ENCODE measurements around the gene NUDT14.

Gene NUDT14

DNA sequence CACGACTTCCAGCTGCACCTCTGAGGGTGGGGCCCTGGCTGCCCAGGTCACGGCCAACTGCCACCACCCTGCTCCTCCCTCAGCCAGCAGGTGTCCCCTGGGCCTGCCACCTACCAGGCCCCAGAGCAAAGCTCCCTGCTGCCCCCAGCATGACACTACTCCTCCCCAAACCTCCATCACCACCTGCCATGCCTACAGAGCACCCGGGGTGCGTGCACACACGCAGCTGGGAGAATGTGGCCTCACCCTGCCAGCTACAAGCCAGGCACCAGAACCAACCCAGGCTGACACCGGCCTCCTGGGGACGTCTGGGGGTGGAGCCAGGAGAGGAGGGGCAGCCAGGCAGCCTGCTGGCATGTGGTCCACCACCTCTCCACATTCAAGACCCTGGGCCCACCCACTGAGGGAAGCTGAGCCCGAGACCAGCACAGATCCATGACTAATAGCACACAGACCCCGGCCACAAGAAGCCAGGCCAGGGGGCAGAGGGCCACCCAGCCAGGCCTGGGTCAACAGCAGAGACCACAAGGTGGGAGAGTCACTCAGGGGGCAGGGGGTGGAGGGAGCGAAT, 15.9 kb downstream of the NUDT14 start:
- DNase-seq: no peak
- H3K4me3 ChIP-seq (ENCODE audit: low read depth, low read length): no peak overlapping the region
- no peak overlapping the region for H2BK12ac ChIP-seq (ENCODE audit: low read length)
- H4K12ac ChIP-seq (ENCODE audit: low read depth, low read length): no peak overlapping the region
- H3K14ac ChIP-seq (ENCODE audit: low read length): no peak overlapping the region
- no peak overlapping the region for H2BK120ac ChIP-seq (ENCODE audit: insufficient read depth, low read length, poor library complexity)
- no CpG with 5 or more reads among the region's 10 CpGs for WGBS (ENCODE audit: extremely low coverage, insufficient coverage, insufficient read length)
- no peak overlapping the region for H3K18ac ChIP-seq (ENCODE audit: low read length)
- no peaks in the 10 kb centered on the region for H3K36me3 ChIP-seq (ENCODE audit: control insufficient read depth in 1 of 2, insufficient read depth in 2 of 2, low read length in 2 of 2)
- H3K23ac ChIP-seq (ENCODE audit: low read length): no peak overlapping the region
- no peak overlapping the region for H3K9ac ChIP-seq (ENCODE audit: low read length)
- H3K9me3 ChIP-seq (ENCODE audit: insufficient read depth, low read depth, low read length): peaks cover 11% of the 10 kb centered on the region
- H3K79me1 ChIP-seq (ENCODE audit: low read length): no peaks in the 10 kb centered on the region
- H3K4me1 ChIP-seq (ENCODE audit: control insufficient read depth in 1 of 2, insufficient read depth in 2 of 2, low read length in 2 of 2): peaks cover 7 to 8% of the 10 kb centered on the region in 2 experiments
- no peak overlapping the region for H3K4ac ChIP-seq (ENCODE audit: low read depth, low read length)
- H2AFZ ChIP-seq (ENCODE audit: insufficient read depth, low read length, poor library complexity): no peak overlapping the region
- H3K4me2 ChIP-seq (ENCODE audit: low read length): no peak overlapping the region
- H3K27ac ChIP-seq (ENCODE audit: low read depth, low read length): no peak overlapping the region
- no peak overlapping the region for H4K91ac ChIP-seq (ENCODE audit: low read depth, low read length)
- peaks cover 26% of the 10 kb centered on the region for H3K27me3 ChIP-seq (ENCODE audit: insufficient read depth, low read length)
- no peak overlapping the region for H2BK5ac ChIP-seq (ENCODE audit: low read depth, low read length, poor library complexity)
- H4K8ac ChIP-seq (ENCODE audit: low read depth, low read length): no peak overlapping the region
- H3K79me2 ChIP-seq (ENCODE audit: control insufficient read depth, insufficient read depth, low read length, poor library complexity): no peaks in the 10 kb centered on the region
- H2AK5ac ChIP-seq (ENCODE audit: low read length): no peak overlapping the region

GRCh38 chr14:105163040-105163742, 17.9 kb downstream of the NUDT14 start:
- Histone ChIP-seq H3K23ac (ENCODE audit: low read length) (no peak overlapping the region), H3K79me1 (ENCODE audit: low read length) (no peaks in the 10 kb centered on the region), H3K4me2 (ENCODE audit: low read length) (no peak overlapping the region), H2BK120ac (ENCODE audit: insufficient read depth, low read length, poor library complexity) (no peak overlapping the region), H3K36me3 (ENCODE audit: control insufficient read depth in 1 of 2, insufficient read depth in 2 of 2, low read length in 2 of 2) (no peaks in the 10 kb centered on the region), H3K4me1 (ENCODE audit: control insufficient read depth in 1 of 2, insufficient read depth in 2 of 2, low read length in 2 of 2) (peaks cover 5% of the 10 kb centered on the region in 2 experiments), H4K8ac (ENCODE audit: low read depth, low read length) (no peak overlapping the region), H2BK12ac (ENCODE audit: low read length) (no peak overlapping the region), H4K12ac (ENCODE audit: low read depth, low read length) (no peak overlapping the region), H3K4ac (ENCODE audit: low read depth, low read length) (no peak overlapping the region), H3K79me2 (ENCODE audit: control insufficient read depth, insufficient read depth, low read length, poor library complexity) (no peaks in the 10 kb centered on the region), H3K27ac (ENCODE audit: low read depth, low read length) (no peak overlapping the region), H2BK5ac (ENCODE audit: low read depth, low read length, poor library complexity) (no peak overlapping the region), H3K18ac (ENCODE audit: low read length) (no peak overlapping the region), H3K4me3 (ENCODE audit: low read depth, low read length) (no peak overlapping the region), H2AFZ (ENCODE audit: insufficient read depth, low read length, poor library complexity) (no peak overlapping the region), H2AK5ac (ENCODE audit: low read length) (no peak overlapping the region), H3K27me3 (ENCODE audit: insufficient read depth, low read length) (peaks cover 12% of the 10 kb centered on the region), H3K9me3 (ENCODE audit: insufficient read depth, low read depth, low read length) (peaks cover 11% of the 10 kb centered on the region), H4K91ac (ENCODE audit: low read depth, low read length) (no peak overlapping the region), H3K14ac (ENCODE audit: low read length) (no peak overlapping the region), H3K9ac (ENCODE audit: low read length) (no peak overlapping the region)
- DNase-seq: peak in 1 of 2 donors; percentile 12
- no CpG with 5 or more reads among the region's 18 CpGs for WGBS (ENCODE audit: extremely low coverage, insufficient coverage, insufficient read length)

DNA sequence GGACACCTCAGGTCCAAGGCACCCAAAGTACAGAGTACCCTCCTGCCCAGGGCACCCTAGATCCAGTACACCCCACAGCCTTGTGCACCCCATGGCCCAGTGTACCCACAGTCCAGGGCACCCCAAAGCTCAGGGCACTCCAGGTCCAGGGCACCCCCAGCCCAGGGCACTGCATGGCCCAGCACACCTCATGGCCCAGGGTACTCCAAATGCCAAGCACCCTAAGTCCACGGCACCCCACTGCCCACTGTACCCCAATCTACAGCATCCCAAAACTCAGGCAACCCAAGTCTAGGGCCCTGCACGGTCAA, 18.5 kb downstream of the NUDT14 start:
- H3K79me1 ChIP-seq (ENCODE audit: low read length): no peaks in the 10 kb centered on the region
- no peak overlapping the region for H3K14ac ChIP-seq (ENCODE audit: low read length)
- no peak overlapping the region for H4K8ac ChIP-seq (ENCODE audit: low read depth, low read length)
- no peak overlapping the region for H3K4me3 ChIP-seq (ENCODE audit: low read depth, low read length)
- DNase-seq: no peak
- no peak overlapping the region for H4K91ac ChIP-seq (ENCODE audit: low read depth, low read length)
- no peak overlapping the region for H2BK120ac ChIP-seq (ENCODE audit: insufficient read depth, low read length, poor library complexity)
- no peak overlapping the region for H2BK5ac ChIP-seq (ENCODE audit: low read depth, low read length, poor library complexity)
- no CpG with 5 or more reads among the region's 2 CpGs for WGBS (ENCODE audit: extremely low coverage, insufficient coverage, insufficient read length)
- no peak overlapping the region for H3K4ac ChIP-seq (ENCODE audit: low read depth, low read length)
- H3K18ac ChIP-seq (ENCODE audit: low read length): no peak overlapping the region
- H3K27ac ChIP-seq (ENCODE audit: low read depth, low read length): no peak overlapping the region
- no peak overlapping the region for H2BK12ac ChIP-seq (ENCODE audit: low read length)
- no peak overlapping the region for H2AK5ac ChIP-seq (ENCODE audit: low read length)
- no peak overlapping the region for H3K9ac ChIP-seq (ENCODE audit: low read length)
- H3K9me3 ChIP-seq (ENCODE audit: insufficient read depth, low read depth, low read length): peaks cover 11% of the 10 kb centered on the region
- H3K4me2 ChIP-seq (ENCODE audit: low read length): no peak overlapping the region
- peaks cover 10% of the 10 kb centered on the region for H3K27me3 ChIP-seq (ENCODE audit: insufficient read depth, low read length)
- H3K79me2 ChIP-seq (ENCODE audit: control insufficient read depth, insufficient read depth, low read length, poor library complexity): no peaks in the 10 kb centered on the region
- H3K23ac ChIP-seq (ENCODE audit: low read length): no peak overlapping the region
- H3K36me3 ChIP-seq (ENCODE audit: control insufficient read depth in 1 of 2, insufficient read depth in 2 of 2, low read length in 2 of 2): no peaks in the 10 kb centered on the region
- H3K4me1 ChIP-seq (ENCODE audit: control insufficient read depth in 1 of 2, insufficient read depth in 2 of 2, low read length in 2 of 2): peaks cover 2% of the 10 kb centered on the region in 2 experiments
- H2AFZ ChIP-seq (ENCODE audit: insufficient read depth, low read length, poor library complexity): no peak overlapping the region
- H4K12ac ChIP-seq (ENCODE audit: low read depth, low read length): no peak overlapping the region

DNA sequence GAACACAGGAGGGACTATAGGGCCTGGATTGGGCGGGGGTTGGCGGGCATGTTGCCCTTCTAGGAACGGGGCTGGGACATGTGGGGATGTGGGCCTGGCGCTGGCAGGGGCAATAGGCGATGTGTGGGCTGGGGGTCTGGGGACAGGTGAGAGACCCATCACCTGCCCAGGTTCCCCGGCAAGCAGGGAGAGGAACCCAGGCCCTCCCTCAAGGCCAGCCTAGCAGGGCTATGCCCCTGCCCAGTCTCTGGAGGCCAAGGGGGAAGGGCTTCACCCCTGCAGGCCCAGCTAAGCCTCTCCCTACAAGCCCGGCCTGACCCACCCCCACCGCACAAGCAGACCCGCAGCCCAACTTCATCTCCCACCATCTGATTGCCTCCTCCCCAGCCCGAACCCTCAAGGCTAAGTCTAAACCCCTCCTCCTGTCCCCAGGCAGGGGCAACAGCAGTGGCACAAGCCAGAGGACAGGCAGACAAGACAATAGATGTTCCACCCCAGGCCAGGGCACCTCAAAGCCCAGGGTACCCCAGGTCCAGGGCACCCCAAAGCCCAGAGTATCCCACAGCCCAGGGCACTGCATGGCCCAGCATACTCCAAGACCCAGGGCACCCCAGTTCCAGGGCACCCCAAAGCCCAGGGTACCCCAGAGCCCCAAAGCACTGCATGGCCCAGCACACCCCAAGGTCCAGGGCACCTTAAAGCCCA, 19.0 kb downstream of the NUDT14 start:
- peak in 1 of 2 donors; percentile 11 for DNase-seq
- H2BK120ac ChIP-seq (ENCODE audit: insufficient read depth, low read length, poor library complexity): no peak overlapping the region
- H3K4me1 ChIP-seq (ENCODE audit: control insufficient read depth in 1 of 2, insufficient read depth in 2 of 2, low read length in 2 of 2): no peaks in the 10 kb centered on the region
- no peaks in the 10 kb centered on the region for H3K79me1 ChIP-seq (ENCODE audit: low read length)
- H3K9me3 ChIP-seq (ENCODE audit: insufficient read depth, low read depth, low read length): peaks cover 13% of the 10 kb centered on the region
- no peak overlapping the region for H2AFZ ChIP-seq (ENCODE audit: insufficient read depth, low read length, poor library complexity)
- peaks cover 5% of the 10 kb centered on the region for H3K27me3 ChIP-seq (ENCODE audit: insufficient read depth, low read length)
- H3K79me2 ChIP-seq (ENCODE audit: control insufficient read depth, insufficient read depth, low read length, poor library complexity): no peaks in the 10 kb centered on the region
- no peak overlapping the region for H3K9ac ChIP-seq (ENCODE audit: low read length)
- no peak overlapping the region for H3K27ac ChIP-seq (ENCODE audit: low read depth, low read length)
- H2BK5ac ChIP-seq (ENCODE audit: low read depth, low read length, poor library complexity): no peak overlapping the region
- no peak overlapping the region for H4K91ac ChIP-seq (ENCODE audit: low read depth, low read length)
- no peak overlapping the region for H3K23ac ChIP-seq (ENCODE audit: low read length)
- no peak overlapping the region for H3K4me3 ChIP-seq (ENCODE audit: low read depth, low read length)
- H4K12ac ChIP-seq (ENCODE audit: low read depth, low read length): no peak overlapping the region
- no peak overlapping the region for H2AK5ac ChIP-seq (ENCODE audit: low read length)
- H3K4ac ChIP-seq (ENCODE audit: low read depth, low read length): no peak overlapping the region
- H3K18ac ChIP-seq (ENCODE audit: low read length): no peak overlapping the region
- H4K8ac ChIP-seq (ENCODE audit: low read depth, low read length): no peak overlapping the region
- H3K4me2 ChIP-seq (ENCODE audit: low read length): no peak overlapping the region
- no peak overlapping the region for H3K14ac ChIP-seq (ENCODE audit: low read length)
- H3K36me3 ChIP-seq (ENCODE audit: control insufficient read depth in 1 of 2, insufficient read depth in 2 of 2, low read length in 2 of 2): no peaks in the 10 kb centered on the region
- WGBS (ENCODE audit: extremely low coverage, insufficient coverage, insufficient read length): no CpG with 5 or more reads among the region's 10 CpGs
- no peak overlapping the region for H2BK12ac ChIP-seq (ENCODE audit: low read length)
